Upper lobe of left lung (tissue), 4 donors: ENCODE results near the gene B3GNT2.
"Not testable (repeated sequence)": the region's sequence is repeated elsewhere in the genome, so short reads cannot be mapped to it uniquely, and the experiment has no call there.

ENCODE experiments used
- CTCF ChIP-seq, 6 experiments: fragments of 450-650 bp in 4 of 6; fragments of 200-600 bp in 2 of 6; sonication (generic) in 2 of 6; IDR thresholded peaks; one replicate each; pipeline ENCODE4 v1.5.1; 2016 to 2019; ENCODE audit warnings: antibody characterized with exemption in 6 of 6
- POLR2A ChIP-seq, 4 donors: fragments of 450-650 bp; IDR thresholded peaks; one replicate each; pipeline ENCODE4 v1.5.1; 2016 to 2017; ENCODE audit warnings: antibody characterized with exemption in 4 of 4, mild to moderate bottlenecking in 2 of 4

- not testable (repeated sequence) for TF ChIP-seq CTCF, POLR2A (IDR thresholded peaks at IDR 0.05)
Observed at GRCh38 chr2:62160691-62161090, 35.2 kb upstream of the B3GNT2 start.
